ENCODE measurements around the gene PLAGL2. TPM values are rescaled to one million over a fixed set of nuclear protein-coding genes. Genes with fewer than 3 reads are reported as not detected.
"Not testable (repeated sequence)": the region's sequence is repeated elsewhere in the genome, so short reads cannot be mapped to it uniquely, and the experiment has no call there.

Gene PLAGL2
- total RNA-seq, 1 donor from 2014 or later = 2.8 TPM

DNA sequence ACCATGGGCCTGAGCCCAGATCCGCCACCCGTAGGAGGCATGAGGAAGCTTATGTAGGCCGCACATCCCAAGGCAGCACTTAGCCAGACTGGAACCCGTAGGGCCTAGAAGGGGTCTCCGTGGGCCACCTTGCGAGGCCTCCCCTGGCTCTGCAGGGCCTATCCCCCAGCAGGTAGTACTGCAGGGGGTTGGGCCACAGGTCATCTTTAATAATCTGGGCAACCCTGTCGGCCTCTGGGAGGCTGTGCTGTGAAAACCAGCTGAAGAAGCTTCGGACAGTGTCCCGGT lies 18.5 kb downstream of the PLAGL2 start:
- ATAC-seq (no peak), DNase-seq (ENCODE audit: low spot score) (no peak)

DNA sequence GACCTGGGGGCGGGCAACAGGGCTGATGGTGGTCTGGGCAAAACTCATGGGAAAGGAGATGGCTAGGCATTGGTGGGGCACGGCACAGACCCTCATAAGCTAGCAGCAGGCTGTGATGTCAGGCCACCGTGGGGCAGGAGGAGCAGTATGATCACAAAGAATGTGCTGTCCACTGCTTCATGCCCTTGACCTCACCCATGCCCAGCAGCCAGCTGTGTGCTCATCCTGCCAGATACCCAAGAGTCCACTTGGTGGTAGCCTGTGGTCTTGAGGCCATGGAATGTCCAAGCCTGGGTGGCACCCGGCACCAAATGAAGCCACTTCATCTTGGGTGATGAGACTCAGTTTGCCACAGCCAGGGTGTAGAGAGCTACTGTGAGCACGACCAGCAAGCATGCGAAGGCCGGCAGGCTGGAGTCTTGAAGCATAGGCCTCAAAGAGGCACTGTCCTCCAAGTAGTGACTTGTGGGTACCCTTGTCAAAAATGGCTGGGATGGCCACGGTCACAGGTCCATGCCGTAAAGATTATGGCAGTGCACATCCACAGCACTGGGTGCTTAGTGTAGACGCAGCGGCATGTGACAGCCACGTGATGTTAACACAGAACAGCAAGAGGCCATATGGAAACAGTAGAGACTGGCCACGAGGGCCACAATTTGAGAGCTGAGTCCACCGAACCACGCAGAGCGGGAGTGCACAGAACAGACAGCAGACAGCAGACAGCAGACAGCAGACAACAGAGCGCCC lies 19.0 kb downstream of the PLAGL2 start:
- ATAC-seq (no peak), DNase-seq (ENCODE audit: low spot score) (no peak)

DNA sequence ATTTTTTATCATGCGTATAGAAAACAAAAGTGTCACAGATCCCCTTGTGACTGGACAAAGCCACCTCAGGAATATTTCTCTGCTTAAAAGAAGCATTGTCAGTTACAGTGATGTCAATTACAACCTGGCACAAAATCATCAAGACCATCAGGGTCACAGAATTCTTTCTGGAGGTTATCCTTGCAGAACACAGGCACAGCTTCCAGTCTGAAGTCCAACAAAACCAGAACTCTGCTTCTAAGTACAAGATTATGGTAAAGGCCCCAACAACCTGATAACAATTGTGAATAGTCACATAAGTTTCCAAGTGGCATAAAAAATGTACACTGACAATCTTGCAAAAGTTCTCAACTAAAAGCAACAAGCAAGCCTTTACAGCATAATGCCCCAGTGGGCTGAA lies 21.0 kb downstream of the PLAGL2 start:
- ATAC-seq = no peak
- no peak for DNase-seq (ENCODE audit: low spot score)

DNA sequence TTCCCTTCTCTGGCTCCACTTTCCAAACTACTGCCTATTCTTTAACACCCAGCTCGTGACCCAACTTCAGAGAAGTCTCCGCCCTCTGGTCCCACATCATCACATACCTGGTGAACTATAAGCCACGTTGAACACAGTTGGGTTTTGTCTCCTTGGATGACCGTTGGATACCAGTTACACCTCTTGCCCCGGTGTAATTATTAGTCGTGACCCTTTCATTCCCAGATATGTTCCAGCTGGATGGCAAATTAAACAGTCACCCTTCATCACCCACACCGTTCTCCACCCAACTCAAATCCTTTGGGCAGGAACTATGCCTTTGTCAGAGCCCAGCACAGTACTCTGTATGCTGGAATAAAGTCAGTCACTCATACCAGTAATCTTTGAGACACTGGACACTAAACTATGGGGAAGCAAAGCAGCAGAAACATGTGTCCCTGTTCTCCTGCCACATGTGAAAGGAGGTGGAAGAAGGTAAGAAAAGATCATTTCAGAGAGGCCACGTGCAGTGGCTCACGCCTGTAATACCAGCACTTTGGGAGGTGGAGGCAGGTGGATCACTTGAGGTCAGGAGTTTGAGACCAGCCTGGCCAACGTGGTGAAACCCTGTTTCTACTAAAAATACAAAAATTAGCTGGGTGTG lies 22.5 kb downstream of the PLAGL2 start:
- DNase-seq (ENCODE audit: low spot score) = no peak
- no peak for ATAC-seq

DNA sequence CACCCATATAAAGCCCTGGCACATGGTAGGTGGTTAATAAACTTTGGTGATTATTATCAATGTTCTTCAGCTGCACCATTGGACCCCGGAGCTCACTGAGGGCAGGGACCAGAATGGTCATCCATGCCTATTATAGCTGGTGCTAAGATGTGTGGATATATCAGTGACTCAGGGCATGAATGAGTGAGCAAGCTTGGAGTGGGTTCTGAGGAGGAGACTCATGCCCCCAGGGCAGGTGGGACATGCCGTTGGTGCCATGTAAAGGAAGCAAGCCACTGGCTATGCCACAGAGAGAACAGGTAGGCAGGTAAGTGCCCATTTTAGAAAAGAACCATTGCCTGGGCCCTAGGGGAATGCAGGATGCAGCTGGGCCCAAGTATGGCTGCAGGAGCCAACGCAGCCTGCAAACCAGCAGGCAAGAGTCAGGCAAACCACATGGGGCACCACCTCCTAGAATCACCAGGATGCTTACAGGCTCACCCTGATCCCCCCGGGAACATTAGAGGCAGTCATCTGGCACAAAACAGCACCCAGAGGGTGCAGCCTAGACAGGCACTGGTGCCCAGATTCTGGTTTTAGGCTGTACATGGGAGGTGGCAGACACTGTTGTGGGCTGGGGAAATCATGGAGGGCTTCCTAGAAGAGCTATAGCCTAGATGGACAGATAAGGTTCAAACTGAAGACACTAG lies 23.5 kb downstream of the PLAGL2 start:
- no peak for DNase-seq (ENCODE audit: low spot score)
- ATAC-seq = no peak

DNA sequence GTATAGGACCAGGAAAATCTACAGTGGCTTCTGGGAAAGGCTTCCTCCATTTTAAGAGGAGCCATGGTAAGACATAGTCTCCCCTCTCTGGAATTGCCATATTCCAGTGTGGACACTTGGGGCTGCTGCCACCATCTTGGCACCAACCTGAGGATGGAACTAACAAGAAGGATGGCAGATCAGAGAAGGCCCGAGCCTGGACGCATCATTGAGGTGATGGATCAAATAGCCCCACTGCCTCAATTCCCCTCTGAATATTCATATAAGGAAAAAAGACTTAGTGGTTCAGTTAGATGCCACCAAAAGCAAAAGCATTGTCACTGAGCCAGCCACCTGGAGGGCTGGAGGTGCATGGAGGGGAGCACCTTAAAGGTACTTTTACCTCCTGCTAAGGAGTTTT lies 25.9 kb downstream of the PLAGL2 start:
- DNase-seq (ENCODE audit: low spot score) = no peak
- no peak for ATAC-seq

DNA sequence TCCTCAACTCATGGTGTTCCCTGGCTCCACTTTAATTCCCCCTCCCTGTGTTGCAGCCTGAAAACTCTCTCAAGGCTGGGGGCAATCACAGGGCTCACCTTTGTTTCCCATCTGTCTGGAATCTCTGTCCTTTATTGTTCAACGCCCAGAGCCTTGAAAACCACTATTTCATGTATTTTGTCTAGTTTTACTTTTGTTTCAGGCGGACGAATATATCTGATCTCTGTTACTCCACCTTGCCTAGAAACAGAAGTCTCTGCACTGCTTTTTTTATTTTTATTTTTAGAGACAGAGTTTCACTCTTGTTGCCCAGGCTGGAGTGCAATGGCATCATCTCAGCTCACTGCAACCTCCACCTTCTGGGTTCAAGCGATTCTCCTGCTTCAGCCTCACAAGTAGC lies 27.6 kb downstream of the PLAGL2 start:
- DNase-seq (ENCODE audit: low spot score) (no peak), ATAC-seq (no peak)

DNA sequence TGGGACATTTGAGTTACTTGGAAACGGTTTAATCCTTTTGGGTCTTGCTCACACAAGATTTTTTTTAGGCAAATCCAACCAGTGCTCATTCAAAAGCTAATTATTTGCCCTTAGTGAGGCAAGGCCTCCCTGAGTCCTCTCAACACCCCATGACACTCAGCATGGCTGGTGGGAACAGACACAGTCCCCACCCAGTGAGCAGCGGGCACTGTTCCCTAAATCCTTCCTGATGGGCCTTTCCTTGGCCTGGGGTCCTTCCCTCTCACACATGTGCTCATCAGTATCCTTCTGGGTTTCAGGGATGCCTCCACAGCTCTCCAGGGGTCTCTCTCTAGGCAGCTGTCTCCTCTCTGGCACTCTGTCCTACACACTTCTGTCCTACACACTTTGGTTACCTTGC lies 28.0 kb downstream of the PLAGL2 start:
- ATAC-seq = no peak
- no peak for DNase-seq (ENCODE audit: low spot score)

DNA sequence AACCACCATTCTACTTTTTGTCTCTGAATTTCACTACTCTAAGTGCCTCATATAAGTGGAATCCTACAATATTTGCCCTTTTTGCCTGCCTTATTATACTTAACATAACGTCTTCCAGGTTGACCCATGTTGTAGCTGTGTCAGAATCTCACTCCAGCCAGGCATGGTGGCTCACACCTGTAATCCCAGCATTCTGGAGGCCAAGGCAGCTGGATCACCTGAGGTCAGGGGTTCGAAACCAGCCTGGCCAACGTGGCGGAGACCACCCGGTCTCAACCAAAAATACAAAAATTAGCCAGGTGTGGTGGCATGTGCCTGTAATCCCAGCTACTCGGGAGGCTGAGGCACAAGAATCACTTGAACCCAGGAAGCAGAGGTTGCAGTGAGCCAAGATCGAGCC lies 29.8 kb downstream of the PLAGL2 start:
- ATAC-seq; DNase-seq (ENCODE audit: low spot score): not testable (repeated sequence)

DNA sequence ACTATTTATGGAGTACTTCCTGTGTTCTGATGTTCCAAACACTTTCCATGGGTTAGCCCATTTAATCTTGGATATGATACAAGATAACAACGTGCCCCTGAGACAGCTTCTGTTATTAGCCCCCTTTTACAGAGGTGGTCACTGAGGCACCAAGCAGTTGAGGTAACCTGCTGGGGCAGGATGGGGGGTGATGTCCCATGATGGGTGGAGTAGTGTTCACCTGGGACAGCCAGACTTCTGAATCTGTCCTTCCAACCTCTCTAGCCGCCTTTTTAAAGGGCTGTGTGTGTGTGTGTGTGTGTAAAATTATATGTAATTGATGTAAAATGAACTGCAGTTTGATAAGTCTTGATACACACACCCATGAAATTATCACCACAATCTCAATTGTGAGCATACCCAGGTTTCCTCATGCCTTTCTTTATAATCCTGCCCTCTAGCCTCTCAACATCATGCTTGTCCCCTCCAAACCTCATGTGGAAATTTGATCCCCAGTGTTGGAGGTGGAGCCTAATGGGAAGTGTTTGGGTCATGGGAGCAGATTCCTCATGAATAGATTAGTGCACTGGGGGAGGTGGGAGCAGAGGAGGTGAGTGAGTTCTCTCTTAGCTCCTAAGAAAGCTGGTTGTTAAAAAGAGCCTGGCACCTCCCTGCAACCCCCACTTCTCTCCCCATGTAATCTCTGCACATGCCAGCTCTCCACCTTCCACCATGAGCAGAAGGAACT lies 39.2 kb downstream of the PLAGL2 start:
- DNase-seq (ENCODE audit: low spot score) = no peak
- no peak for ATAC-seq

DNA sequence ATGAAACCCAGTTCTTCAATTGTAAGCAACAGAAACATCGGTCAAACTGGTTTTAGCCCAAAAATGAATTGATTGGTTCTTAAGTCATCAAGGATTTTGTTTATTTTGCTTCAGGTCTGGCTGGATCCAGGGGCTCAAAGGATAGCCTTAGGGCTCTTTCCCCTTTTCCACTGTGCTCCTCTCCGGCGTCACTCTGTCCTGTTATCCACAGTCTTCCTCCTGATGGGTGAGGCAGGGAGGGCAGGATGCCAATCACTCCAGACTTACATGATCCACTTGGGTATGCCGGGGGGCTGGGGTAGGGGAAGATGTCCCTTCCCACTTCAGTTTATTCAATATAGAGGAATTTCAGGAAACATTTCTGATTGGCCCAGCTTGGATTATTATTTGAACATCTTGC lies 40.0 kb downstream of the PLAGL2 start:
- ATAC-seq = no peak
- no peak for DNase-seq (ENCODE audit: low spot score)

DNA sequence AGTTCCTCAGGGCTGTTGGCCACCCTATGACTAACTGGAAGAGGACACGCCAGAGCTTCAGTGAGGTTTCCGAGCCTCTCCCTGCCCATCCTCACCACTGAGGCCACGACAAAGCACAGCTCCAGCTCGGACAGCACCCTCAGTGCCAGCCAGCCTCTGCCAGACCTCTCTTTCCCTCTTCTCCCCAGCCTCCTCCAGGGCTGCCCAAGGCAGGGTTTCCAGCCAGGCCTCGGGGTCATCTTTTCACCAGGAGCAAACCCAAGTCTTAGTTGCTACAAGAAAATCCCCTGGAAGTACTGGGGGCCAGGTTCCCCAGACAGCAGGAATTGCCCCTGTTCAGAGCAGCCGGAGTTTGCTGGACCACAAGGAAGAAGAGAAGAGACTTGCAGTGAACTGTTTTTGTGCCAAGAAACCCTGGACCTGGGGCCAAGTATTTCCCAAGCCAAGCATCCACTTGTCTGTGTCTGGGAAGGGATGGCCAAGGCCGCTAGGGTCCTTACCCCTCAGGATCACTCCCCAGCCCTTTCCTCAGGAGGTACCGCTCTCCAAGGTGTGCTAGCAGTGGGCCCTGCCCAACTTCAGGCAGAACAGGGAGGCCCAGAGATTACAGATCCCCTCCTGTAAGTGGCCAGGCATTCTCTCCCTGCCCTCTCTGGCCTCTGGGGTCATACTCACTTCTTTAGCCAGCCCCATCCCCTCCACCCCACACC lies 41.6 kb downstream of the PLAGL2 start:
- ATAC-seq (no peak), DNase-seq (ENCODE audit: low spot score) (no peak)

DNA sequence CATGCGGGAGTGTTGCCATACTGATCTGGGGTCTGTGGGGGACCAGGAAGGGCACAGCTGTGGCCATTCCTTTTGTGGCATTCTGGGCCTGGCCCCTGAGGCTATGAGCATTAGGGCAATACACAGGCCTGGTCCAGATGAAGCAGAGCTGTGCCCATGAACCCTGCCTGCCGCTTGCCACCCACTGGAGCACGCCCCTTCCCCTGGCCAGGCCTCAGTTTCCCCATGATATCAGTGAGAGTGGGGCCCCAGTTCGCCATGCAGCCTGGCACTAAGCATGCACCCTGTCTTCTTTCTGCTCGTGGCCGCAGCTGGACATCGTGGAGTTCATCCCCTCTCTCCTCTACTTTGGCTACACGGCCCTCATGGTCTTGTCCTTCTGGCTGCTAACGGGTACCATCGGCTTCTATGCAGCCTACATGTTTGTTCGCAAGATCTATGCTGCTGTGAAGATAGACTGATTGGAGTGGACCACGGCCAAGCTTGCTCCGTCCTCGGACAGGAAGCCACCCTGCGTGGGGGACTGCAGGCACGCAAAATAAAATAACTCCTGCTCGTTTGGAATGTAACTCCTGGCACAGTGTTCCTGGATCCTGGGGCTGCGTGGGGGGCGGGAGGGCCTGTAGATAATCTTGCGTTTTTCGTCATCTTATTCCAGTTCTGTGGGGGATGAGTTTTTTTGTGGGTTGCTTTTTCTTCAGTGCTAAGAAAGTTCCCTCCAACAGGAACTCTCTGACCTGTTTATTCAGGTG lies 42.4 kb downstream of the PLAGL2 start:
- no peak for ATAC-seq
- DNase-seq (ENCODE audit: low spot score) = no peak

DNA sequence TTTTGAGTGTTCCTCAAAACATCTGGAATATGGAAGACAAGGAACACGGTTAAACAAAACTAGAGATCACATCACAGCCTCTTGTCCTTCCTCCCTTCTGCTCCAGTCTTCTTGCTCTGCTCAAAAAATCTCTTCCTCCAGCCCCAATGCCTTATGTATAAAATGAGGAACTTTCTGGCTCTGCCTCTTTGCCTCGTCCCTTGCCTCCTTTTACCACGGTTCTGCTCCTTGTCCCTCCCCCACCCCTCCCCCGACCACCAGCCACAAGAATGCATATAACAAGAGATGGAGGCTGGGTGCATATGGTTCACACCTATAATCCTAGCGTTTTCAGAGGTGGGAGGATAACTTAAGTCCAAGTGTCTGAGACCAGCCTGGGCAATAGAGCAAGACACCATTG lies 43.6 kb downstream of the PLAGL2 start:
- ATAC-seq (no peak), DNase-seq (ENCODE audit: low spot score) (no peak)

DNA sequence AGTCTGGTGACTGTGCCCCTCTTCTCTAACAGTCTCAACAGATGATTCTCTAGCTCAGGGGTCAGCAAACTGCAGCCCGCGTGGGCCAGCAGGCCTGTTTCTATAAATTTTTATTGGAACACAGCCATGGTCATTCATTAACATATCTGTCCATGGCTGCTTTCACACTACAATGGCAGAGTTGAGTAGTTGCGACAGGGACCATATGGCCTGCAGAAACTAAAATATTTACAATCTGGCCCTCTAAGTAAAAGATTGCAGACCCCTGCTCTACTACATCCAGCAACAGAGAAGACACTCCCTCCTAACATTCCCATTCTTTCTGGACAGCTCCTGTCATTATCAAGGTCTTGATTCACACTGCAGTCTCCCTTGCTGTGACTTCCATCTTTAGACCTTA lies 45.2 kb downstream of the PLAGL2 start:
- ATAC-seq = no peak
- no peak for DNase-seq (ENCODE audit: low spot score)

DNA sequence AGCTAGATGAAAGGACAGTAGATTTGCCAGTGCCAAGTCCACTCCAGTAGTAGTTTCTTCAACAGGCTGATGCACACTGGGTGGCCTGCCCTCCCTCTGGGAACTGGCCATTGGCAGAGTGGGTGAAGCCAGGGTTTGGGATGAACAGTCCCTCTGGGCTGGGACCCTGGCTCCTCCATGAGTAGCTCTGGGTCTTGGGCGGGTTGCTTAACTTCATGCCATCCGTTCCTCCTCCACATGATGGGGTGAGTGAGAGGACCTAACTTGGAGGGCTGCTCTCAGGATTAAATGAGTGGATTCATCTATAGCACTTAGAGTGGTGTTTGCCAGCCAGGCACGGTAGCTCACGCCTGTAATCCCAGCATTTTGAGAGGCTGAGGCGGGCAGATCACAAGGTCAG lies 47.2 kb downstream of the PLAGL2 start:
- no peak for ATAC-seq

DNA sequence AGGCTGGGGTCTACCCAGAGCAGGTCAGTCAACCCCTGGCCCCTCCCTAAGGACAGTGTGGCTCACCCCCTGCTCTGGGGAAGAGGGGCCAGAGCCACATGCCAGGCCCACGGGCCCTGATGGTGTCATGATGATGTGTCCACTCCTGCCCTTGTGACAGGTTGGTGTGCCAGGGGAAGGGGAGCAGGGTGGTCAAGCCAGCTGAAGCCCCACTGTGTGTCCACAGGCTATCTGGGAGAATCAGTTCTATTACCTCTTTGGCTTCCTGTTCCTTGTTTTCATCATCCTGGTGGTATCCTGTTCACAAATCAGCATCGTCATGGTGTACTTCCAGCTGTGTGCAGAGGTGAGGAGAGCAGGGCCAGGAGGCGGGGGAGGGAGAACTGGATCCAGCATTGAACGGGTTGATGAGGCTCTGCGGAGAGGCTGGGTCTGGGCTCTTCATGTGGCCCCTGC lies 47.7 kb downstream of the PLAGL2 start:
- no peak for DNase-seq (ENCODE audit: low spot score)

More for the DNA sequence above, 47.2 kb downstream of the PLAGL2 start:
- DNase-seq (ENCODE audit: low spot score) = no peak

DNA sequence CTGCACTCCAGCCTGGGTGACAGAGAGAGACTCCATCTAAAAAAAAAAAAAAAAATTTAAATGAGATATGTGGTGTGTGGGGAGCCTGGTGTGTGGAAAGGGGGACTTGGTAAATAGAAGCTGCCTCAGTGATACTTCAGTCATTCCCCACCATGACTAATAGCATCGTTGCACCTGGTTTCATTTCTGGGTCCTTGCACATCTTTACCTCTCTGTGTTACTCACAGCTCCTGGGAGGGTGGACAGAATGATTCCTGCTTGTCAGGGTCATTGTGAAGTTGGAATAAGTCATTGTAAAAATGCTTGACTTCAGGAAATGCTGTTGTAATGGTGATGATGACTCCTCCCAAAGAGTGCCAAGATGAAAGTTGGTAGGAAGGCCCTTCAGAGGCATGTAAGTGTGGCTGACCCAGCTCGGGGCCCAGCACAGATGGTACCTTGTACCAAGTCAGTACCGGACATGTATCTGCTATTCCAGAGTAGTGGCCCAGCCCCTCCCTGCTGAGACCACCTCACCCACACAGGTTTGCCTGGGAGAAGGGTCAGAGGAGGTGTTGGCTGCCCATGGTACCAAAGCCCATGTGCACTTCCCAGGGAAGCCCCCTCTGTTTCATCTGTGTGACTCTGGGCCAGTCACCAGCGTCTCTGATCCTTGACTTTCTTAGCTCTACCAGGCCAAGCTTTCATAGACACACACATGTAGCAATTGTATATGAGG lies 48.4 kb downstream of the PLAGL2 start:
- DNase-seq (ENCODE audit: low spot score) = no peak
- ATAC-seq = no peak

More for the DNA sequence above, 47.7 kb downstream of the PLAGL2 start:
- ATAC-seq = no peak

DNA sequence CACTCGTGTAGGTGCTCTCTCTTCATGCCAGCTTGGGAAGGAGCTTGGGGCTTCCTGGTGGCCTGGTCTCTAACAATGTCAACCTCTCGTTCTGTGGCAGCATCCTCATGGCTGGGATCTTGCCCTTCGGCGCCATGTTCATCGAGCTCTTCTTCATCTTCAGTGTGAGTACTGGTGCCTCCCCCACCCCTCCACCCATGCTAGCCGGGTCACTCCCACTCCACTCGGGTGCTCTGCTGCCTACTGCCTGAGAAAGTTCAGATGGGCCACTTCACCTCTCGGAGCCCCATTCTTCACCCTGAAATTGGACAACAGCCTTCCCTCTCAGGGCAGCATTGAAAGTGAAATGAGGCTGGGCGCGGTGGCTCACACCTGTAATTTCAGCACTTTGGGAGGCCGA lies 49.2 kb downstream of the PLAGL2 start:
- DNase-seq (ENCODE audit: low spot score) (no peak), ATAC-seq (no peak)

DNA sequence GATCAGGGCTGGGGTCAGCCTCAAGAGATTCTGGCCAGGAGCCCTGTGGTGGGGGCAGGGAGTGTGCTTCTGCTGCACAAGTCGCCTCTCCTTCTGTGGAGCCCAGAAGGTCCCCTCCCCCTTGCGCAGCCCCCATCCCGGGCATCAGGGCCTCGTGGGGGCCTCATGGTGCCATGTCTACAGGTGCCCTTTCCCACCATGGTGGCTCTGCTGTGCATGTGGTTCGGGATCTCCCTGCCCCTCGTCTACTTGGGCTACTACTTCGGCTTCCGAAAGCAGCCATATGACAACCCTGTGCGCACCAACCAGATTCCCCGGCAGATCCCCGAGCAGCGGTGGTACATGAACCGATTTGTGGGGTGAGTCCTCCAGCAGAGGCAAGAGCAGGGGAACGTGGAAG lies 49.9 kb downstream of the PLAGL2 start:
- DNase-seq (ENCODE audit: low spot score) (no peak), ATAC-seq (no peak)
